GM12891 (cell line): Measurements from ENCODE around the gene CST11.

ENCODE experiments used
- POLR2AphosphoS5 ChIP-seq: IDR thresholded peaks from 2 replicates; pipeline ENCODE4 v1.6.1; 2011; ENCODE audit warnings: low read depth, low read length, control low read depth
- TAF1 ChIP-seq: IDR thresholded peaks from 2 replicates; pipeline ENCODE4 v1.6.1; 2011; ENCODE audit warnings: low read depth, low read length, control low read depth

GRCh38 chr20:23419657-23419994 lies 33.0 kb downstream of the CST11 start:
- TF ChIP-seq POLR2AphosphoS5 (no peak), TAF1 (no peak)
